ENCODE measurements around the gene CCDC184.
A peak's percentile ranks its signal among the peaks of the same experiment; 100 is the strongest.
"Not testable (repeated sequence)": the region's sequence is repeated elsewhere in the genome, so short reads cannot be mapped to it uniquely, and the experiment has no call there.

Gene CCDC184

GRCh38 chr12:48183091-48183875, at the start of gene CCDC184:
CCDC184 (plus strand) TSS chr12:48183644; CDS start chr12:48184123, 479 bp downstream.
- DNase-seq = peak; percentile 72

DNA sequence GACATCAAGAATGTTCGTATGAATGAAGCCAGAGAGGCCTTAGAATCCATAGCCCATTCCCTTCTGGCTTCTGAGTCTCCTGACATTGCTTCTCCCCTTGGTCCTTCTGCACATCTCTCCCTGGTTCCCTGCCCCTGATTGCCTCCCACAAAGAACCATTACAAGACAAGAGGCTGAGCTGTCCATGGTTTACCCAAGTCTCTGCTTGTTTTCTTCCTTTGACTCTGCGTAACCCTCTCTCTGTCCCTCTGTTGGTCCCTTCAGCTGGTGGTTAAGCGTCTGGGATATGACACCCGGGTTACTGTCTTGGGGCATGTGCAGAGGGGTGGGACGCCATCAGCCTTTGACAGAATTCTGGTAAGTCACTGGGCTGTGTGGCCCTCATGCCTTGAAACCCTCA, 48.4 kb upstream of the CCDC184 start:
- DNase-seq = no peak

GRCh38 chr12:48142818-48143674, 40.4 kb upstream of the CCDC184 start:
- no peak for DNase-seq

DNA sequence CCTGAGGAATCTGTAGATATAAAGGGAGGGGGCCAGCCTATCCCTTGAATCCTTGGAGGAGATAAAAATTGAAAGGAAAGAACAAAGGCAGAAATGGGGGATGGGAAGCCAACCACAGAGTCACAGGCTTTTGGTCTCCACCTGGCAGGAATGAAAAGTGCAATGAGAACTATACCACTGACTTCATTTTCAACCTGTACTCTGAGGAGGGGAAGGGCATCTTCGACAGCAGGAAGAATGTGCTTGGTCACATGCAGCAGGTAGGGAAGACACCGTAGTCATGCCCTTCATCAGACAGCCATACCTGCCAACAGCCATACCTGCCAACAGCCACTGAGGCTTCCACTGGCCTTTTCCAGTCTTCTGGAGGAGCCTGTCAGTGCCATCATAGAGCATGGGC, 39.5 kb upstream of the CCDC184 start:
- DNase-seq = no peak

DNA sequence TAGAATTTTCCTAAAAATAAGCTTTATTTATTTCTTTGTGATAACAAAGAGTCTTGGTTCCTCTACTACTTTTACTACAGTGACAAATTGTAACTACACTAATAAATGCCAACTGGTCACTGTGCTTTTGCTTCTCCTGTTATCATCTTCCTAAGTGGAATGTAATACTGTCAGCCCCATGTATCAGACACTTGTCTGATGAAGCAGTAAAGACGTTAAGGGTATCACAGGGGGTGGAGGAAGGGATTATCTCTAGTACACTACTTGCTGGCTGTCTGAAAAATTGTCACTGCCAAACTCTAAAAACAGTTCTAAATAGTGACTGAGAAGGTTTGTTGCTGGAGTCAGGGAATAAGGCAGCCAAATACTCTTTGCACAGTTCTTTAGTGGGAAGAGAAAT, 37.5 kb upstream of the CCDC184 start:
- DNase-seq = no peak

DNA sequence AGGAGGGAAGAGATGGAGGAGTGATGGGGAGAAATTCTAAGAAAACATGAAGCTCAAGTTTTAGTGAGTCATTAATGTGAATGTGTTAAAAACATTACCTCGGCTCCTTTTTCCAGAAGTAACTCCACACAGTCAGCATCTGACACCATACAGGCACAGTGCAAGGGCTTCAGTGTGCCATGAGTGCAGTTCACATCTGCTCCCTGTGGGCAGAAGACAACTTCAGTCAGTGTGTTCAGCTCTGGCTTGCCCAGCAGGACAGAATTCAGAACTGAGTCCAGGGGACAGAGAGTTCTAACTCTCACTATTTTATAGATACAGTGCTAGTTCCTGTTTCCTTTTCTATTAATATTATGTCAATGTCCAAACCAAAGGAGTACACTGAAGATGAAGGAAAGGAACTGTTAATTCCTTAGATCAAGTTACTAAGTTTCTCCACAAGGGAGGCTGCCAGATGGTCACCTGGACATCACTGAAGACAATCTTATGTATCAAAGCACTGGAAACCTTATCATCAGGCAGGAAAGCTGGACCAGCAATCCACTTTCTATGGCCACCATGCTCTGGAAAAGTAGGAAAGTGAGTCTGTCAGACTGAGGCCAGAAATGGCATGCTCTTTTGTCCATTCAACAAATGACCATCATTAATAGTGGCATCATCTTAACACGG, 32.2 kb upstream of the CCDC184 start:
- no peak for DNase-seq

DNA sequence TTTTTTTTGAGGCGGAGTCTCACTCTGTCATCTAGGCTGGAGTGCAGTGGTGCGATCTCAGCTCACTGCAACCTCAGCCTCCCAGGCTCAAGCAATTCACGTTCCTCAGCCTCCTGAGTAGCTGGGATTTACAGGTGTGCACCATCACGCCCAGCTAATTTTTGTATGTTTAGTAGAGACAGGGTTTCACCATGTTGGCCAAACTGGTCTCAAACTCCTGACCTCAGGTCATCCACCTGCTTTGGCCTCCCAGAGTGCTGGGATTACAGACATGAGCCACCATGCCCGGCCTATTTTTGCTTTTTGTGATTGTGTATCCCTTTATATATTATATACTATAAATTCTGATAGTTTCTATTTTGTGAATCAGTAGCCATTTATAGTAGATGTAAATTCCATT, 27.7 kb upstream of the CCDC184 start:
- DNase-seq = not testable (repeated sequence)

DNA sequence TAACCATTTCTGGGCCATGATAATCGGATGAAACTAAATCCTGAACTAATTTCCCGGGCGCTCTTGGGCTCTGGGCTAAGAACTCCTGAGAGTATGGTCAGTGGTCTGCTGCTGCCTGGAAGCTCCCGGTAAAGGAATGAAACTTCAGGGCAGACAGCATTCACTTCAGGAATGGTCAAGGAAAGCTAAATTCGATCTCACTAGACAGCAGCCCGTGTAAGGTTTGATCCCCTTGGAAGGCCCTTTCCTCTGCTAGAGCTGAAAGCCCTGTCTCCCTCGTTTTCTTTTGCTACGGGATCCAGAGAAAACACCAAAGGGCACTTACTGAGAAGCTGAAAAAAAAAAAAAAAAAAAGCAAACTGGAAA, 26.8 kb upstream of the CCDC184 start:
- no peak for DNase-seq

GRCh38 chr12:48157018-48157888, 26.2 kb upstream of the CCDC184 start, which contains the start of gene ASB8:
ASB8 (minus strand) TSS chr12:48157515; CDS start chr12:48153496, 4,019 bp downstream.
- DNase-seq = peak; percentile 96

GRCh38 chr12:48157889-48158370, 25.5 kb upstream of the CCDC184 start:
- no peak for DNase-seq

DNA sequence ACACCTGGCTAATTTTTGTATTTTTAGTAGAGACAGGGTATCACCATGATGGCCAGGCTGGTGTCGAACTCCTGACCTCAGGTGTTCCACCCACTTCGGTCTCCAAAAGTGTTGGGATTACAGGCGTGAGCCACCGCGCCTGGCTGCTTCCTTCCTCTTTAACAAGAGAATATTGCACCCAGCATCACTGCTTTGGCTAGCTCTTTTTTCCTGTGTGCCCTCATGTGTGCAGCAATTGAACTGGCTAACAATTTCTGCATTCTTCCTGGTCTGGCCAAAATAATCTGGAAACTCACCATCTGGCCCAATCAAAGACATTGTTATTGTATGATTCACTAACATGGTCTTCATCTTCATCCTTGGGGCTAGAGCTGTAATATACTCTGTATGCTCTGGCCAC, 23.4 kb upstream of the CCDC184 start:
- DNase-seq = no peak

DNA sequence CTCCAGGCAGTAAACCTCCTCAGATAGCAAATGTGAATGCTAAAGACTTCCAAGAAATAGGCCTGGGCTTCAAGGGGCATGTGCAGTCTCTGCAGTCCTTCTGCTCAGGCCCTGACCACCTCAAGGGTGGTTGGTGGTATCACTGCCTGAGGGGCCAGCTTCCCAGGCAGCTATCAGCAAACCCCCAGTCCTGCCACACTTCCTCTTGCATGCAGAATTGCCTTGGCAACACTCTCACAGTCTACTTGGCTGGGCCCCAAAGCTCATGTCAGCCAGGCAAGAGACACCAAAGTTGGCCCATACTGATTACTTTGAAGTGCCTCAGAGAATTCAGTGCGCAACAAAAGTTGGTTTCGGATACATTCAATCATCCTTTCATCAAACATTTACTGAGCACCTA, 22.6 kb upstream of the CCDC184 start:
- DNase-seq = no peak

DNA sequence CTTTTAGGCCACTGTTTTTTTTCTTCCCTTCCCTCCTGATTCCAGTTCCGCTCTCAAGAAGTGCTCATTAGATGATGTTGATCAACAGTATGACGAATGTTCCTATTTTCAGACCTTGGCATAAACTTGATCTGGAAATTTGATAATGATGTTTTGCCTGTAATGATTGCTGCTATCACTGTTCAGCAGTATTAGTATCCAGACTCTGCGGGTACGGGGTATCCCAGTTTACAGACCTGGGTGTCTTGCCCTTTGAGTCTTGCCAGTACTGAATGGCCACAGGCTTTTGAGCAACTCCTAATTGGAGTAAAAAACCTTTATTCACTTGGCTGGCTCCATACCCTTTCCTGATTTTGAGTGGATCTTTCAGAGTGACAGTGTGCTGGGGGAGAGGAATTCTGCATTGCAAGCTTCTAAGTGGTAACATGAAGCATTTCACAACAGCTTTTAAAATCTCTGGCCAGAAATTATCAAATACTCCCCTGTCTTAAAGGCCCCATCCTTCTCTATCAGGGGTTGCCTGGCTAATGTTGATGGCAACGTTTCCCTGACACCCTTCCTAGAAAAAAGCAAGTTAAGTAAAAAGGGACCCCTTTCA, 20.2 kb upstream of the CCDC184 start:
- no peak for DNase-seq

GRCh38 chr12:48164451-48164850, 19.0 kb upstream of the CCDC184 start:
- DNase-seq = no peak

DNA sequence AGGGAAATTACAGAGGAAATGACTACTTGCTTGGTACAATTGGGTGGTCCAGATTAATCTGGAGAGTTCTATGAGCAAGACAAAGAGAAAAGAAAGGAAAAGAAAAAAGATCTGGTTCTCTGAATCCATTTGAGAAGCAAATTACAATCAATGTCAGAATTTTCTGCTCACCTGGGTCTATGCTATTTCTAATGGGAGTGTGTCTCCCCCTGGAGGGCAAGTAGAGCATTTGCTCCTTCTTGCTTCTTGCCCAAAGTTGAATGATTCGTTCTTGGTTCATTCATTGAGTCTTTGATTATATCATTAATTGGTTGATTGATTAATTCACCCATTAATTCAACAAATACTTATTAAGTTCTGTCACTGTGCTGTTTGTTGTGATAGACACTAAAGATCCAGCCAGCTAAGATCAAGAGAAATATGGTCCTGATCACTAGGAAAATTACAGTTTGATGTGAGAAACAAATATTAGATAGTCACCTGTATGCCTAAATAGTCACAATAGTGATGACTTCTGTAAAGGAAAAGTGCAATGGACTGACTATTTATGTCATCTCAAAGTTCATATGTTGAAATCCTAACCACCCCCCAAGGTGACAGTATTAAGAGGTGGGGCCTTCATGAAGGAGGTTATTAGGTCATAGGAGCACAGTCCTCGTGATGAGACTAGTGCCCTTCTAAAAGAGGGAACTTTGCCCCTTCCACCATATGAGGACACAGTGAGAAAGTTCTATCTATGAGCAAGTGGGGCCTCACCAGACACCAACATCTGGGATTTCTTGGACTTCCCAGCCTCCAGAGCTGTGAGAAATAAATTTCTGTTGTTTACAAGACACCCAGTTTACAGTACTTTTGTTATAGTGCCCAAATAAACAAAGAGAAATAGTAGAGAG, 18.1 kb upstream of the CCDC184 start:
- peak; percentile 17 for DNase-seq

GRCh38 chr12:48169011-48169410, 14.4 kb upstream of the CCDC184 start:
- no peak for DNase-seq

DNA sequence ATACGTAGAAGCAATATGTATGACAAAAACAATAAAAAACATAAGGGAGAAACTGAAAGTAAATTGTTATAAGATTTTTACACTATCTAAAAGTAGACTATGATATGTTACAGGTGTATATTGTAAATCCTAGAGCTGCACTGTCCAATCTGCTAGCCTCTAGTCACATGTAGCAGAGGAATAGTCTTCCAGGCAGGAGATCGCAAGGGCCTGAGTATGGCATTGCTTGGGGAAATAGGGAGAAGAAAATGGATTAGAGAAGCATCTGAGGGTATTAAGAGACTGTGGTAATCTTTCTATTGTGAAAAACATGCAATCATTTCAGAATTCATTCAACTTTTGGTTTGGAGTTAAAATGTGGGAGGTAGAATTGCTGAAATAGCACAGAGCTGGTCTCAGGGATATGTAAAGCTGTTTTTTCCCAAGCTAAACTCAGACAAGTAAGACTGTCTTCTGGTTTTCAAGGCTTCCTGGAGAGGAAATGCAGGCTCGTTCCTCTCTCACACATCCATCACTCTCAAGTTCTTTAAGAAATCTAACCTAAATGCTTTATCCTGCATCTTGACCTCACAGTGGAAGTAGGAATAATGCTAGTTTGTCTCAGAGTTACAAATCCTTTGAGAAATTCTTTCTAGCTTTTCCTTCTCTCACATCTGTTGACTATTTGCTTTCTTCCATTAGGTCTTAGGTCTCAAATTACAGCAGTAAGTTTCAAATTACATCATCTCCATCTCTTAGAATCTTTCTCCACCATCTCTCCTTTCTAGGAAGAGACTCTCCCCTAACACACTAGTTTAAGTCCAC, 7.6 kb upstream of the CCDC184 start:
- DNase-seq = no peak

- no peak for DNase-seq
These were observed 7.1 kb upstream of the CCDC184 start for GRCh38 chr12:48176417-48176751.

DNA sequence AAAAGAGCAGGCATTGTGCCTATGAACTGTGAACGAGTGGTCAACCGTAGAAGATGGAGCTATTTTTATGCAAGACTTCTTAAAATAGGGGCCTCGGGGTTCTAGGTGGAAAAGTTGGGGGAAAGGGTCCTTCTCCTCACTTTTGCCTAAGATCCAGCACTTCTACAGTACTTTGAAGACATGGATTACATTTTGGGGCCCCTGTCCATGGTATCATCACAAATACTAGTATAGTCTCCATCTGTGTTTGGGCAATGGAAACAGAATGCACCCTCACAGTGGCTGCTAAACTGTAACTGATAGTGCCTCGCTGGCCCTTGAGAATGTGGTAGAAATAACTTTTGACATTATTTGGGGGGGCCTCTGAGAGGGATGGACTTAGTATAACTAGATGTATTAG, 5.5 kb upstream of the CCDC184 start:
- DNase-seq = no peak

- no peak for DNase-seq
These were observed 4.0 kb upstream of the CCDC184 start for GRCh38 chr12:48179466-48179865.
